SK-N-SH (cell line): Measurements from ENCODE around the gene EEF2K. TPM values are rescaled to one million over a fixed set of nuclear protein-coding genes. Genes with fewer than 3 reads are reported as not detected.

Source experiments
- CTCF ChIA-PET: fragments of 300-600, 350-600 bp; formaldehyde crosslinking; extraction: SDS; loops from one replicate; lab custom pipeline; 2021; lab: Yijun Ruan, JAX
- POLR2A ChIA-PET: fragments of 350-600 bp; sonication (Branson Sonifier 250); formaldehyde crosslinking; extraction: SDS; loops from one replicate; lab custom pipeline; 2020; ENCODE audit warnings: antibody characterized with exemption, inconsistent platforms; lab: Yijun Ruan, JAX
- DNase-seq: peaks from one replicate; pipeline ENCODE4 v3.0.0; 2012
- H2AFZ ChIP-seq: fragments of 200-600 bp; sonication (generic); 2 replicates; pipeline ENCODE4 v1.8.1; 2016; ENCODE audit warnings: antibody characterized with exemption, mild to moderate bottlenecking, low read depth
- H3F3A ChIP-seq: fragments of 200-600 bp; sonication (generic); replicated peaks from 2 replicates; pipeline ENCODE3; 2016; ENCODE audit warnings: antibody characterized with exemption, mild to moderate bottlenecking; ENCODE audit not compliant: insufficient read depth
- H3K27ac ChIP-seq, 2 experiments: fragments of 200-500 bp in 1 of 2; fragments of 200-600 bp in 1 of 2; sonication (Bioruptor generic) in 1 of 2; sonication (generic), shearing (Covaris generic) in 1 of 2; 2 replicates each; pipeline versions ENCODE4 v1.5.1 to v1.6.1; 2014 to 2016; ENCODE audit warnings: low read depth in 2 of 2, inconsistent platforms in 1 of 2, low read length in 1 of 2, mild to moderate bottlenecking in 1 of 2, mixed read lengths in 1 of 2
- H3K27me3 ChIP-seq: fragments of 200-600 bp; sonication (generic), shearing (Covaris generic); 2 replicates; pipeline ENCODE4 v1.6.1; 2016; ENCODE audit warnings: mixed run types; ENCODE audit not compliant: insufficient read depth
- H3K36me3 ChIP-seq, 2 experiments: fragments of 200-500 bp in 1 of 2; fragments of 200-600 bp in 1 of 2; sonication (Bioruptor generic) in 1 of 2; sonication (generic) in 1 of 2; replicated peaks in 1 of 2; 2 replicates each; pipeline versions ENCODE3 to v1.5.1; 2014 to 2016; ENCODE audit warnings: low read length in 1 of 2, mild to moderate bottlenecking in 1 of 2; ENCODE audit not compliant: insufficient read depth in 2 of 2, control insufficient read depth in 1 of 2
- H3K4me1 ChIP-seq, 2 experiments: fragments of 200-500 bp in 1 of 2; fragments of 200-600 bp in 1 of 2; sonication (Bioruptor generic) in 1 of 2; sonication (generic), shearing (Covaris generic) in 1 of 2; 2 replicates each; pipeline versions ENCODE4 v1.5.1 to v1.6.1; 2014 to 2016; ENCODE audit warnings: low read depth in 1 of 2, low read length in 1 of 2, mixed run types in 1 of 2; ENCODE audit not compliant: insufficient read depth in 2 of 2, control insufficient read depth in 1 of 2
- H3K4me2 ChIP-seq: fragments of 200-600 bp; sonication (generic), shearing (Covaris generic); 2 replicates; pipeline ENCODE4 v1.6.1; 2017; ENCODE audit warnings: mixed run types
- H3K4me3 ChIP-seq, 2 experiments: fragments of 200-500 bp in 1 of 2; fragments of 200-600 bp in 1 of 2; sonication (Bioruptor generic) in 1 of 2; sonication (generic), shearing (Covaris generic) in 1 of 2; 2 replicates each; pipeline versions ENCODE4 v1.5.1 to v1.8.1; 2014 to 2016; ENCODE audit warnings: low read depth in 2 of 2, inconsistent platforms in 1 of 2, low read length in 1 of 2, mild to moderate bottlenecking in 1 of 2, mixed read lengths in 1 of 2, moderate library complexity in 1 of 2
- H3K79me2 ChIP-seq: fragments of 200-600 bp; sonication (generic); 2 replicates; pipeline ENCODE4 v1.8.1; 2017; ENCODE audit warnings: mild to moderate bottlenecking; ENCODE audit not compliant: insufficient read depth
- H3K9ac ChIP-seq: fragments of 200-600 bp; sonication (generic); 2 replicates; pipeline ENCODE4 v1.6.1; 2017; ENCODE audit warnings: mixed run types
- H3K9me2 ChIP-seq: fragments of 200-600 bp; sonication (generic); 2 replicates; pipeline ENCODE4 v1.6.1; 2017; ENCODE audit warnings: mixed run types
- H3K9me3 ChIP-seq: fragments of 200-600 bp; sonication (generic); 2 replicates; pipeline ENCODE4 v1.6.1; 2017; ENCODE audit warnings: mixed run types, mild to moderate bottlenecking, moderate library complexity
- H4K20me1 ChIP-seq: fragments of 200-600 bp; sonication (generic); 2 replicates; pipeline ENCODE4 v1.6.1; 2017; ENCODE audit warnings: mild to moderate bottlenecking, mixed run types; ENCODE audit not compliant: insufficient read depth
- CHD2 ChIP-seq: fragments of 150-350 bp; IDR thresholded peaks from 2 replicates; pipeline ENCODE4 v1.6.1; 2018; ENCODE audit warnings: low read length; ENCODE audit not compliant: partially characterized antibody
- ELF1 ChIP-seq: IDR thresholded peaks from 2 replicates; pipeline ENCODE4 v1.4.0; 2012
- EZH2phosphoT487 ChIP-seq: fragments of 200-600 bp; sonication (generic); IDR thresholded peaks from 2 replicates; pipeline ENCODE4 v1.6.1; 2017; ENCODE audit warnings: low read depth, mixed run types, mild to moderate bottlenecking, antibody characterized with exemption, moderate library complexity, borderline replicate concordance
- FOSL2 ChIP-seq: IDR thresholded peaks from 2 replicates; pipeline ENCODE4 v1.4.0; 2012; ENCODE audit warnings: low read depth, mild to moderate bottlenecking, moderate library complexity, borderline replicate concordance
- FOXJ3 ChIP-seq: sonication (generic); formaldehyde crosslinking; IDR thresholded peaks from 2 replicates; pipeline ENCODE4 v1.5.1; 2020; ENCODE audit warnings: mild to moderate bottlenecking, missing genetic modification reagents
- FOXM1 ChIP-seq: IDR thresholded peaks from 2 replicates; pipeline ENCODE4 v1.4.0; 2012; ENCODE audit warnings: low read depth, mild to moderate bottlenecking
- GABPA ChIP-seq: IDR thresholded peaks from 2 replicates; pipeline ENCODE4 v1.4.0; 2012; ENCODE audit warnings: low read depth, mild to moderate bottlenecking
- GATA2 ChIP-seq: sonication (generic); formaldehyde crosslinking; IDR thresholded peaks from 2 replicates; pipeline ENCODE4 v1.5.0; 2020; ENCODE audit warnings: mild to moderate bottlenecking, missing genetic modification reagents
- JUND ChIP-seq: IDR thresholded peaks from 2 replicates; pipeline ENCODE4 v1.4.0; 2012
- MEF2A ChIP-seq: IDR thresholded peaks from 2 replicates; pipeline ENCODE4 v1.4.0; 2012; ENCODE audit warnings: low read depth, borderline replicate concordance
- MXI1 ChIP-seq: IDR thresholded peaks from 2 replicates; pipeline ENCODE4 v1.6.1; 2012; ENCODE audit warnings: mild to moderate bottlenecking, low read depth, low read length, improper control_type of control experiment
- NRF1 ChIP-seq: IDR thresholded peaks from 2 replicates; pipeline ENCODE4 v1.6.1; 2012; ENCODE audit warnings: low read depth, mild to moderate bottlenecking, low read length
- POLR2AphosphoS5 ChIP-seq: IDR thresholded peaks from 2 replicates; pipeline ENCODE4 v1.6.1; 2012; ENCODE audit warnings: low read depth, low read length
- RAD21 ChIP-seq: IDR thresholded peaks from 2 replicates; pipeline ENCODE4 v1.6.1; 2012; ENCODE audit warnings: mild to moderate bottlenecking, low read length
- RFX5 ChIP-seq: IDR thresholded peaks from 2 replicates; pipeline ENCODE4 v1.6.1; 2012; ENCODE audit warnings: mild to moderate bottlenecking, improper control_type of control experiment, low read length
- RXRA ChIP-seq: IDR thresholded peaks from 2 replicates; pipeline ENCODE4 v1.4.0; 2012; ENCODE audit warnings: low read depth, mild to moderate bottlenecking, borderline replicate concordance
- SIN3A ChIP-seq: IDR thresholded peaks from 2 replicates; pipeline ENCODE4 v1.6.1; 2012; ENCODE audit warnings: low read depth, mild to moderate bottlenecking, low read length, moderate library complexity, borderline replicate concordance
- SMC3 ChIP-seq: IDR thresholded peaks from 2 replicates; pipeline ENCODE4 v1.6.1; 2012; ENCODE audit warnings: low read depth, low read length, improper control_type of control experiment
- TAF1 ChIP-seq: IDR thresholded peaks from 2 replicates; pipeline ENCODE4 v1.6.1; 2012; ENCODE audit warnings: low read depth, mild to moderate bottlenecking, low read length, moderate library complexity, borderline replicate concordance
- TEAD4 ChIP-seq: IDR thresholded peaks from 2 replicates; pipeline ENCODE4 v1.4.0; 2012; ENCODE audit warnings: mild to moderate bottlenecking, borderline replicate concordance; ENCODE audit not compliant: insufficient read depth
- USF2 ChIP-seq: fragments of 150-350 bp; IDR thresholded peaks from 2 replicates; pipeline ENCODE4 v1.6.1; 2017; ENCODE audit warnings: antibody characterized with exemption, low read length, low read depth, borderline replicate concordance
- YY1 ChIP-seq: IDR thresholded peaks from 2 replicates; pipeline ENCODE4 v1.4.0; 2012; ENCODE audit warnings: low read depth, mild to moderate bottlenecking
- WGBS: methylation state at CpG from one replicate; pipeline ENCODE4 v1.1.6; 2017; ENCODE audit warnings: low lambda C conversion rate; 5-methylcytosine and 5-hydroxymethylcytosine counted together
- polyA plus RNA-seq, 3 experiments: library from polyadenylated mRNA; depleted of rRNA; stranded (reverse); fragments of >200 nt; gene quantifications; 2 replicates each; pipeline ENCODE4 v1.2.3, GENCODE V29; 2012
- TF ChIP-seq, protein P1 (sequence below): IDR thresholded peaks from 2 replicates; pipeline ENCODE4 v1.4.0; 2012; ENCODE audit warnings: low read depth, borderline replicate concordance
- TF ChIP-seq, protein P2 (sequence below): fragments of 150-350 bp; IDR thresholded peaks from 2 replicates; pipeline ENCODE4 v1.6.1; 2016; ENCODE audit warnings: mild to moderate bottlenecking, low read depth, low read length

EEF2K gene
- polyA plus RNA-seq, 1 of the 3 experiments (the other 2 are of a cell fraction), result 8.0 TPM

GRCh38 chr16:22163806-22164205 lies 42.3 kb upstream of the EEF2K start:
- H4K20me1 ChIP-seq, result no peaks in the 10 kb centered on the region
- H3K9me2 ChIP-seq, result no peaks in the 10 kb centered on the region
- H3K27ac ChIP-seq, result no peak overlapping the region
- H3K36me3 ChIP-seq, result no peaks in the 10 kb centered on the region
- no peaks in the 10 kb centered on the region; a peak in 1 of 4 replicates for H3K4me1 ChIP-seq
- no peaks in the 10 kb centered on the region for H3K9me3 ChIP-seq
- ChIA-PET CTCF (interaction anchor here (1.5 kb wide), 1 partner anchor 26 kb away, joined by 3 read pairs; no protein-coding TSS in a partner anchor), POLR2A (no interaction called here)
- H3F3A ChIP-seq, result no peaks in the 10 kb centered on the region
- no peak overlapping the region for H3K9ac ChIP-seq
- H3K4me2 ChIP-seq, result no peak overlapping the region
- no peak for DNase-seq
- H2AFZ ChIP-seq, result no peak overlapping the region
- H3K79me2 ChIP-seq, result no peaks in the 10 kb centered on the region
- peaks cover 10% of the 10 kb centered on the region; the same call in 1 of the 2 replicates for H3K27me3 ChIP-seq
- WGBS, result 52% methylated on average over 4 of the region's 6 CpGs
- TF ChIP-seq RXRA, result no peak
- no peak for TF ChIP-seq FOSL2
- no peak for TF ChIP-seq TAF1
- no peak for TF ChIP-seq POLR2AphosphoS5
- TF ChIP-seq USF2, result no peak
- no peak for TF ChIP-seq RAD21
- no peak for TF ChIP-seq CHD2
- TF ChIP-seq YY1, result no peak
- TF ChIP-seq, protein P1, sequence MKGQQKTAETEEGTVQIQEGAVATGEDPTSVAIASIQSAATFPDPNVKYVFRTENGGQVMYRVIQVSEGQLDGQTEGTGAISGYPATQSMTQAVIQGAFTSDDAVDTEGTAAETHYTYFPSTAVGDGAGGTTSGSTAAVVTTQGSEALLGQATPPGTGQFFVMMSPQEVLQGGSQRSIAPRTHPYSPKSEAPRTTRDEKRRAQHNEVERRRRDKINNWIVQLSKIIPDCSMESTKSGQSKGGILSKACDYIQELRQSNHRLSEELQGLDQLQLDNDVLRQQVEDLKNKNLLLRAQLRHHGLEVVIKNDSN, result no peak
- no peak for TF ChIP-seq SIN3A
- TF ChIP-seq, protein P2, sequence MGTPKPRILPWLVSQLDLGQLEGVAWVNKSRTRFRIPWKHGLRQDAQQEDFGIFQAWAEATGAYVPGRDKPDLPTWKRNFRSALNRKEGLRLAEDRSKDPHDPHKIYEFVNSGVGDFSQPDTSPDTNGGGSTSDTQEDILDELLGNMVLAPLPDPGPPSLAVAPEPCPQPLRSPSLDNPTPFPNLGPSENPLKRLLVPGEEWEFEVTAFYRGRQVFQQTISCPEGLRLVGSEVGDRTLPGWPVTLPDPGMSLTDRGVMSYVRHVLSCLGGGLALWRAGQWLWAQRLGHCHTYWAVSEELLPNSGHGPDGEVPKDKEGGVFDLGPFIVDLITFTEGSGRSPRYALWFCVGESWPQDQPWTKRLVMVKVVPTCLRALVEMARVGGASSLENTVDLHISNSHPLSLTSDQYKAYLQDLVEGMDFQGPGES, result no peak
- TF ChIP-seq MXI1, result no peak
- no peak for TF ChIP-seq NRF1
- TF ChIP-seq FOXJ3 (CRISPR knock-in tag), result no peak
- TF ChIP-seq RFX5, result no peak
- no peak for TF ChIP-seq ELF1
- no peak for TF ChIP-seq JUND
- H3K4me3 ChIP-seq, result no peak overlapping the region

- H2AFZ ChIP-seq, result no peak overlapping the region
- POLR2A ChIA-PET, result no interaction called here
- no peaks in the 10 kb centered on the region for H3F3A ChIP-seq
- H3K9me3 ChIP-seq, result no peaks in the 10 kb centered on the region
- H3K4me3 ChIP-seq, result no peak overlapping the region
- DNase-seq, result no peak
- no peaks in the 10 kb centered on the region for H3K9me2 ChIP-seq
- H4K20me1 ChIP-seq, result no peaks in the 10 kb centered on the region
- WGBS, result 73% methylated on average over 4 of the region's 5 CpGs
- peaks cover 10% of the 10 kb centered on the region; the same call in 1 of the 2 replicates for H3K27me3 ChIP-seq
- CTCF ChIA-PET, result no interaction called here
- H3K4me1 ChIP-seq, result no peaks in the 10 kb centered on the region; a peak in 1 of 4 replicates
- H3K27ac ChIP-seq, result no peak overlapping the region
- H3K79me2 ChIP-seq, result no peaks in the 10 kb centered on the region
- no peak overlapping the region for H3K4me2 ChIP-seq
- H3K9ac ChIP-seq, result no peak overlapping the region
- H3K36me3 ChIP-seq, result no peaks in the 10 kb centered on the region
- TF ChIP-seq GATA2 (CRISPR knock-in tag) (no peak), SMC3 (no peak), YY1 (no peak), FOXM1 (no peak), EZH2phosphoT487 (no peak), SIN3A (no peak), MEF2A (no peak), GABPA (no peak), USF2 (no peak), TEAD4 (no peak), FOSL2 (no peak), MXI1 (no peak), RFX5 (no peak)
- TF ChIP-seq, protein P1, result no peak
Measured at GRCh38 chr16:22164482-22164881, 41.6 kb upstream of the EEF2K start.
